Nephron progenitor cell (in vitro differentiated cells): Measurements from ENCODE around the gene SMPD3.

ENCODE experiments used
- DNase-seq: peaks from one replicate; pipeline ENCODE4 v3.0.0; 2021
- H3K27ac Mint-ChIP-seq: 2 replicates; pipeline ENCODE4 v1.8.0; 2021; ENCODE audit warnings: mild to moderate bottlenecking, moderate library complexity, mixed read lengths
- H3K27me3 Mint-ChIP-seq: 2 replicates; pipeline ENCODE4 v1.8.0; 2021; ENCODE audit warnings: mild to moderate bottlenecking, low read depth, mixed read lengths; ENCODE audit not compliant: poor library complexity
- H3K36me3 Mint-ChIP-seq: 2 replicates; pipeline ENCODE4 v1.8.0; 2021; ENCODE audit warnings: low read depth, mixed read lengths
- H3K4me1 Mint-ChIP-seq: 2 replicates; pipeline ENCODE4 v1.8.0; 2021; ENCODE audit warnings: mixed read lengths
- H3K4me3 Mint-ChIP-seq: 2 replicates; pipeline ENCODE4 v1.8.0; 2021; ENCODE audit warnings: mild to moderate bottlenecking, moderate library complexity, mixed read lengths
- H3K9me3 Mint-ChIP-seq: 2 replicates; pipeline ENCODE4 v1.8.0; 2021; ENCODE audit warnings: mild to moderate bottlenecking, moderate library complexity, mixed read lengths
- TF ChIP-seq, protein P1 (sequence below): fragments of 200-600 bp; sonication (generic); IDR thresholded peaks from 2 replicates; pipeline ENCODE4 v1.5.0; 2021; ENCODE audit warnings: antibody characterized with exemption

SMPD3 gene

DNA sequence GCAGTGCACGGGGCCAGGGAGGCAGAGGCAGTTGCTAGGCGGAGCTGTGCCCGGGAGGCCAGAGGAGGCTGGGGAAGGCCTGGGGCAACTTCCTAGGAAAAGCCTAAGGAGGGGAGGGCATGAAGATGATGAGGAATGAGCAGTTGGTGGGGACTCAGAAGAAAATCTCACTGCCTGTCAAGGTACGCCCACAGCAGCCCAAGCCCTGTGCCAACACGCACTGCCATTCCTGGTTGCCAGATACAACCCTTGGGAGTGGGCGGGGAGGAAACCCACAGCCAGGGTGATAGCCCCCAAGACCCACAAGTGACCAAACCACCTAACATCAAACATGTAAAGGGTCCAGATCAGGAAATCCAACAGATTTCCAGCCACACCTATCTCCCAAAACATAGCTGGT is 36.2 kb downstream of the SMPD3 start:
- no peaks in the 10 kb centered on the region for H3K9me3 Mint-ChIP-seq
- H3K27me3 Mint-ChIP-seq = peaks cover 23% of the 10 kb centered on the region
- DNase-seq = no peak
- peaks cover 20% of the 10 kb centered on the region for H3K4me1 Mint-ChIP-seq
- H3K36me3 Mint-ChIP-seq = no peaks in the 10 kb centered on the region
- no peak overlapping the region for H3K27ac Mint-ChIP-seq
- H3K4me3 Mint-ChIP-seq = no peak overlapping the region
- TF ChIP-seq, protein P1, sequence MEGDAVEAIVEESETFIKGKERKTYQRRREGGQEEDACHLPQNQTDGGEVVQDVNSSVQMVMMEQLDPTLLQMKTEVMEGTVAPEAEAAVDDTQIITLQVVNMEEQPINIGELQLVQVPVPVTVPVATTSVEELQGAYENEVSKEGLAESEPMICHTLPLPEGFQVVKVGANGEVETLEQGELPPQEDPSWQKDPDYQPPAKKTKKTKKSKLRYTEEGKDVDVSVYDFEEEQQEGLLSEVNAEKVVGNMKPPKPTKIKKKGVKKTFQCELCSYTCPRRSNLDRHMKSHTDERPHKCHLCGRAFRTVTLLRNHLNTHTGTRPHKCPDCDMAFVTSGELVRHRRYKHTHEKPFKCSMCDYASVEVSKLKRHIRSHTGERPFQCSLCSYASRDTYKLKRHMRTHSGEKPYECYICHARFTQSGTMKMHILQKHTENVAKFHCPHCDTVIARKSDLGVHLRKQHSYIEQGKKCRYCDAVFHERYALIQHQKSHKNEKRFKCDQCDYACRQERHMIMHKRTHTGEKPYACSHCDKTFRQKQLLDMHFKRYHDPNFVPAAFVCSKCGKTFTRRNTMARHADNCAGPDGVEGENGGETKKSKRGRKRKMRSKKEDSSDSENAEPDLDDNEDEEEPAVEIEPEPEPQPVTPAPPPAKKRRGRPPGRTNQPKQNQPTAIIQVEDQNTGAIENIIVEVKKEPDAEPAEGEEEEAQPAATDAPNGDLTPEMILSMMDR = no peak

DNA sequence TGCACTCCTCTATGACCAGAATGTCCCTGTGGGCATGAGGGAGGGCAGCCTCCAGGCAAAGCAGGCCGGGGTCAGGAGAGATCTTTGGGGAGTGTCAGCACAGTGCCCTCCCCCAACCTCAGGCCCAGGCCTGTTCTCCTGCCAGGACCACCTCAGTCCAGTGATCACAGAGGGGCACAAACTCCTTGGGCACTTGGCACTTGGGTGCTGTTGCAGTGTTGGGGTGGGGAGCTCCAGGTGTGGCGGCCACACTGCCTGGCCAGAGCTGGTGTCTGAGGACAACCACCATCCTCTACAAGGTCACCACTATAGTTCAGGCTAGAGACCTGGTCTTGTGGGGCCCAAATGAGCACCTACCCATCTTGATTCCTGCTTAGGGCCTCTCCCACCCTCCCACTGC is 37.2 kb downstream of the SMPD3 start:
- H3K27ac Mint-ChIP-seq = no peak overlapping the region
- peaks cover 21% of the 10 kb centered on the region for H3K4me1 Mint-ChIP-seq
- no peaks in the 10 kb centered on the region for H3K9me3 Mint-ChIP-seq
- TF ChIP-seq, protein P1 = no peak
- H3K36me3 Mint-ChIP-seq = no peaks in the 10 kb centered on the region
- no peak overlapping the region for H3K4me3 Mint-ChIP-seq
- peaks cover 23% of the 10 kb centered on the region for H3K27me3 Mint-ChIP-seq
- DNase-seq = no peak

DNA sequence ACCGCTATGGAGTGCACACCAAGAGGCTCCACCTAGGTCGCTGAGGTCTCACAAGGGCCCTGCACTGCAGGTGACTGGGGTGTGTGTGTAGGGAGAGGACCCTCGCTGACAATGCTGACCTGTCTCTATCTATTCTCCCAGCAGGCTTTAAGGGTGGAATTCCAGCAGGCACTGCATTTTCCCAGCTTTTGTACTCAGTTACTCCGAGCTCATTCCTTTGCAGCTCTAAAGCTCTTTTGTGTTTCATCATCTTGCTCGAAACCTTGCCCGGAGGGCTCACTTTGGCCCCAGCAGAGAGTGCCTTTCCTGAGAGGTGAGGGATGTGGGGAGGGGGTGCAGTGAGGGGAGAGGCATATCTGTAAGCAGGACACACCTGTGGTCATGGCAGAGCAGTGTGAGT is 39.3 kb downstream of the SMPD3 start:
- no peak overlapping the region for H3K27ac Mint-ChIP-seq
- no peak for DNase-seq
- no peaks in the 10 kb centered on the region for H3K9me3 Mint-ChIP-seq

DNA sequence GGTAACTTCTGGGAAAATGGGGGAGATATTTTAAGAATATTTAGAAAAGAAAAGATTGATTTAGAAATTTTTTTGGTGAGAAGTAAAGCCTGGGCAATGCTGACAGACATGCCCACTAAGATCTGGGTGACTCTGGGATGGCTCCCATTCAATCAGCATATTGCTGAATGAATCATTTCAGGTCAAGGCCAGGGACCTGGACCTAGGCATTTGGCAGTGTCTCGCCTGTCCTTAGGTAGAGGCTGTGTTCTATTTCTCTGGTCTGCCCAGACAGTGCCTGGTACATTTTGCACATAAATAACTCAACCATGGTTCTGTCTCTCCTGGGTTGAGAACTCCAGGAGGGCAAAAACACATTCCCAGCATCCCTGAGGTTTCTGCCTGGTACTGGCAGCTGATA is 39.9 kb downstream of the SMPD3 start:
- Mint-ChIP-seq H3K27me3 (peaks cover 20% of the 10 kb centered on the region), H3K9me3 (no peaks in the 10 kb centered on the region), H3K36me3 (no peaks in the 10 kb centered on the region), H3K27ac (no peak overlapping the region), H3K4me1 (peaks cover 10% of the 10 kb centered on the region), H3K4me3 (no peak overlapping the region)
- no peak for DNase-seq
- TF ChIP-seq, protein P1 = no peak

More for the DNA sequence above, 39.3 kb downstream of the SMPD3 start:
- Mint-ChIP-seq H3K27me3 (peaks cover 20% of the 10 kb centered on the region), H3K36me3 (no peaks in the 10 kb centered on the region), H3K4me1 (peaks cover 10% of the 10 kb centered on the region), H3K4me3 (no peak overlapping the region)
- TF ChIP-seq, protein P1 = no peak

DNA sequence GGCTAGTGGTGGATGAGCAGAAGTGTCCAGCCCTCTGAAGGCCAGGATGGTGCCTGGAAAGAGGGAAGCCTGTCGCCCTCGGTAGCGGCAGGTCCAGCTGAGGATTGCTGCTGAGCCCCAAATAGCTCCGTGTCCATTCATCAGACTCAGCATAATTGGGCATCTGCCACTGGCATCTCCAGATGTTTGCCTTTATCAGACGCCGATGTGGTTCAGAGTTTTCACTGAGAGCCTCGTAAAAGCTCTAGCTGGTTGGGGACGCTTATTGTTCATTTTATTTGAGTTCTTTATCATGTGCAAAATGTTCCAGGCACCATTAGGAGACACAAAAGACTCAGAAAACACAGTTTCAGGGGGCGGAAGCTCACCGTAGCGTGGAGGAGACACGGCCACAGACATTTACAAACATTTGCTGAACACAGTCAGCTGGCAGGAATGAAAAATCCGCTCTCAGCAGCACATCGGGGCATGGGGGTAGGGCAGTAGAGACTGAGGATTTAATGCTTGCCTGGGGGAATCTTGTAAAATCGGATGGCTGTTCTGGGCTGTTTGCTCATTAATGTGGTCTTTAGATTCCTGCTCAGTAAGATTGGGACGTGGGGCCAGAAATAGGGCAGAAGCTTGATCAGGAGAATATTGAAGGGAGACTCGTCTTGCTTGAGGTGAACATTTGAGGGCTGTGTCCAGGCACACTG is 41.7 kb downstream of the SMPD3 start:
- TF ChIP-seq, protein P1 = no peak
- Mint-ChIP-seq H3K4me1 (peaks cover 17% of the 10 kb centered on the region), H3K4me3 (no peak overlapping the region), H3K36me3 (no peaks in the 10 kb centered on the region), H3K27ac (peak overlapping the region; percentile 52), H3K27me3 (peaks cover 15% of the 10 kb centered on the region), H3K9me3 (no peaks in the 10 kb centered on the region)
- no peak for DNase-seq

DNA sequence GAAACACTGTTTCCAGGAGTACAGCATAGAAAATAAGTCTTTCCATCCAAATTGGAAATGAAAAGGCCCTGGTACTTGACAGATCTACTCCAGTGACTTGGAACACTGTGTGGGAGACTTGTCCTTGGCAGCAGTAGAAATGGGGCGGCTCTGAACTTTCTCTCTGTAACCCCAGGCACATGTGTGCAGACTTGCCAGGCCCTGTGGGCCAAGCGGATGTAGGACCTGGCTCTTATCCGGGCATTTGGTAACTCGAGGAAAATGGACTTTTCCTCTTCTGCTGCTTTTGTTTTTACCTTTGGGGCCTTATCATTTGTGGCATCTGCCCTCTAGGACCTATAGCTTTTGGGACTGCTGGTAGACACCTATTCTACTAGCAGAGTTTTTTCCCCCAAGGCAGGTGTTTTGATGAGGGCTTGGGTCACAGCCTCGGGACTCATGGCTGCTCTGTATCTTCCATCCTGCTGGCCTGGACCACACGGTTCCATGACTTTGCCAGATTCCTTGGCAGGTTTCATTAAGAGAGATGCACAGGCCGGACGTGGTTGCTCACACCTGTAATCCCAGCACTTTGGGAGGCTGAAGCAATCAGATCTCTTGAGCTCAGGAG is 43.5 kb downstream of the SMPD3 start:
- Mint-ChIP-seq H3K4me1 (peaks cover 17% of the 10 kb centered on the region), H3K9me3 (no peaks in the 10 kb centered on the region), H3K27ac (no peak overlapping the region), H3K4me3 (no peak overlapping the region), H3K27me3 (peaks cover 7% of the 10 kb centered on the region), H3K36me3 (no peaks in the 10 kb centered on the region)
- TF ChIP-seq, protein P1 = no peak
- no peak for DNase-seq
